Colonic mucosa (tissue), 4 donors: ENCODE measurements around the gene NECTIN2. TPM values are rescaled to one million over a fixed set of nuclear protein-coding genes. Genes with fewer than 3 reads are reported as not detected.

Experiments
- DNase-seq: peaks from one replicate; pipeline ENCODE4 v3.0.0-alpha.2; 2020
- H3K27ac ChIP-seq: fragments of 200-600 bp; one replicate; pipeline ENCODE4 v1.8.0; 2021
- H3K27me3 ChIP-seq: fragments of 200-600 bp; one replicate; pipeline ENCODE4 v1.8.0; 2021
- H3K36me3 ChIP-seq: fragments of 200-600 bp; one replicate; pipeline ENCODE4 v1.8.0; 2021
- H3K4me1 ChIP-seq: fragments of 200-600 bp; one replicate; pipeline ENCODE4 v1.8.0; 2021; ENCODE audit warnings: mild to moderate bottlenecking
- H3K4me3 ChIP-seq: fragments of 200-600 bp; one replicate; pipeline ENCODE4 v1.8.0; 2021
- H3K9ac ChIP-seq, 2 donors: one replicate each; pipeline ENCODE4 v1.7.0; 2013; ENCODE audit warnings: control low read depth in 2 of 2, low read depth in 2 of 2, low read length in 2 of 2
- H3K9me3 ChIP-seq: fragments of 200-600 bp; one replicate; pipeline ENCODE4 v1.8.0; 2021
- CTCF ChIP-seq: fragments of 200-600 bp; IDR thresholded peaks from one replicate; pipeline ENCODE4 v1.8.0; 2022; ENCODE audit warnings: antibody characterized with exemption, mild to moderate bottlenecking
- intact Hi-C: fragments of 100-400 bp; cut with DNase I; formaldehyde crosslinking; loops from one replicate; pipeline ENCODE4 v1.14.1; 2022
- total RNA-seq, 2 donors: library from RNA; stranded (reverse); fragmentation: NEBNext Ultra II Directional in 1 of 2; extraction: Animal tissue kit (Norgen Biotek cat#: 25700) in 1 of 2; gene quantifications; one replicate each; pipeline ENCODE4 v1.2.1, GENCODE V29; 2021
- donor health status: healthy.
- donor health status: DM: no; HTN: no; CAD: no.
- donor health status: DM: no; HTN: no; CAD: no.

Gene NECTIN2
- total RNA-seq, 2 donors from 2014 or later = 115 to 121 TPM

DNA sequence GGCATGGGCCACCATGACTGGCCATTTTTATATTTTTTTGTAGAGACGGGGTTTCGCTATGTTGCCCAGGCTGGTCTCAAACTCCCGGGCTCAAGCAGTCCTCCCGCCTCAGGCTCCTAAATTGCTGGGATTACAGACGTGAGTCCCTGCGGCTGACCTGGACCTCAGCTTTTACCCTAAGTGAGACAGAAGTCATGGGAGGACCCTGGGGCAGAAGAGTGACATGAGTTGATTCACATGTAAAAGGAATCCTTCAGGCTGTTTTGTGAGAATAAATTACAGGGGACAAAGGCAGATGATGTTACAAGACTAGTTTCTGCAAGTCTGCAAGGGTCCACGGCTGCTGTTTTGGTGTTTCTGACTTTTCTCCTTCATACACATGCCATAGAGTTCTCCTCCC lies 39.8 kb upstream of the NECTIN2 start:
- Histone ChIP-seq H3K27ac (no peak overlapping the region), H3K4me3 (no peak overlapping the region), H3K4me1 (peaks cover 10% of the 10 kb centered on the region), H3K27me3 (no peaks in the 10 kb centered on the region), H3K9ac (no peak overlapping the region), H3K9me3 (no peaks in the 10 kb centered on the region), H3K36me3 (no peaks in the 10 kb centered on the region)
- TF ChIP-seq CTCF = no peak
- intact Hi-C loops = no loop called here
- DNase-seq = no peak

DNA sequence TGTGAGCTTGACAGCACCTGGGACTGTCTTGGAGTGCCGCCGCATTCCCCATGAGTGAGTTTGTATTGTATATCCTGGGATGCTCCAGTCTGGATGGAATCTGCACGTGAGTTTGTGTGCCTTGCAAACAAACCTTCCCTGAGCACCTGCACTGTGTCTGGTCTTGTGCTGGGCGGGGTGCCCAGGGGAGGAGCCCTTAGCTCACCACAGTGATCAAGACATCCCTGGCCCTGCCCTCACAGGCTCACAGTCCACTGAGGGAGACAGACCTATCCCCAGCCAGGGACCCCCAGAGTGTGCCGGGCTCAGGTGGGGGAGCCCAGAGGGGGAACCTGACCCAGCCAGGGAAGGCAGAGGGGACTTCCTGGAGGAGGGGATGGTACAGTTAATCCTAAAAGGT lies 38.9 kb upstream of the NECTIN2 start:
- H3K9ac ChIP-seq = no peak overlapping the region
- no peak for TF ChIP-seq CTCF

GRCh38 chr19:44807652-44808462 lies 38.2 kb upstream of the NECTIN2 start:
- Histone ChIP-seq H3K27ac (no peak overlapping the region), H3K27me3 (no peaks in the 10 kb centered on the region), H3K4me1 (peaks cover 10% of the 10 kb centered on the region), H3K9ac (peak overlapping the region; percentile 43 to 58), H3K36me3 (no peaks in the 10 kb centered on the region), H3K9me3 (no peaks in the 10 kb centered on the region), H3K4me3 (no peak overlapping the region)
- intact Hi-C loops = no loop called here
- DNase-seq = peak; percentile 46
- peak; percentile 22 for TF ChIP-seq CTCF

More for the DNA sequence above, 38.9 kb upstream of the NECTIN2 start:
- Histone ChIP-seq H3K27me3 (no peaks in the 10 kb centered on the region), H3K36me3 (no peaks in the 10 kb centered on the region), H3K27ac (no peak overlapping the region), H3K4me3 (no peak overlapping the region), H3K9me3 (no peaks in the 10 kb centered on the region), H3K4me1 (peaks cover 10% of the 10 kb centered on the region)
- intact Hi-C loops = no loop called here
- DNase-seq = peak; percentile 80

DNA sequence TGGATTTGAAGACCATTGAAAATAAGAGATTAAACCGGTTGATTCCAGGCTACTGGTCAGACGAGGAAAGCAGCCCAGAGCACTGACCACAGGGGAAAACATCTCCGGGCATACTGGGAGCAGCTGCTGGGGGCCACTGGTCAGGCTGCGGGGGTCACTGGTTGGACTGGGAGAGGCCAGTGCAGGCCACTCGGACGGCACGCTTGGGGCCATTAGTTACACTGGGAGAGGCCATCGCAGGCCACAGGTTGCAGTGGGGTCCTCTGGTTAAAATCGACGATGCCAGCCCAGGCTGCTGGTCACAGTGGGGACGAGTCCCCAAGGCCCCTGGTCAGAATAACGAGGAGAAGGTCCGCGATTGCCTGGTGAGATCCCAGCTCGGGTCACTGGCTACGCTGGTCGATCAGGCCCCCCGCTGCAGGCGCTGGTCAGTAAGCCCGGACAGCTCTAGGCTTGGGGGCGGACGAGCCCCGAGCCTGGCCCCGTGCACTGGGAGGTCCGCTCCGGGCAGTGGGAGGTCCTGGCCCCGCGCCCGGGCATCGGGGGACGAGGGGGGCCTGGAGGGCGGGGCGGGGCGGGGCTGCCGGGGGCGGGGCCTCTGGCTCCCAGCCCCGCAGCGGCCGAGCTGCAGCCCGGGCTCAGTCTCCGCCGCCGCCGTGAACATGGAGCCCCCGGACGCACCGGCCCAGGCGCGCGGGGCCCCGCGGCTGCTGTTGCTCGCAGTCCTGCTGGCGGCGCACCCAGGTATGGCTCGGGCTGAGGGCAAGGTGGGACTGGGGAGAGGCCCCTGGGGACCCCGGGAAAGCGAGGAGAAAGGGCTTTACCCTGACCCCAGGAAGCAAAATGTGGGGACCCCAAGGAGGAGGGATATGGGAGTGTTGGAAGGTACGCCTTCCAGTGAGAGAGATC lies 37.4 kb upstream of the NECTIN2 start, which contains the start of gene BCAM:
TSS of gene BCAM (plus strand) at position 641 of the 909 bp plus-strand sequence. CDS start at position 663, 22 bp downstream.
- no peak within 1 kb of the TSS for H3K27ac ChIP-seq
- peak; percentile 68 for DNase-seq
- no peaks in the 10 kb centered on the region for H3K27me3 ChIP-seq
- H3K36me3 ChIP-seq = no peaks in the 10 kb centered on the region
- peak within 1 kb of the TSS; percentile 40 for H3K4me3 ChIP-seq
- intact Hi-C loops = no loop called here
- TF ChIP-seq CTCF = no peak
- peaks cover 10% of the 10 kb centered on the region for H3K4me1 ChIP-seq
- no peaks in the 10 kb centered on the region for H3K9me3 ChIP-seq
- H3K9ac ChIP-seq = peak within 1 kb of the TSS; percentile 63 to 69

- peak overlapping the region; percentile 40 for H3K4me3 ChIP-seq
- no peak overlapping the region for H3K27ac ChIP-seq
- no peaks in the 10 kb centered on the region for H3K27me3 ChIP-seq
- H3K36me3 ChIP-seq = no peaks in the 10 kb centered on the region
- H3K9ac ChIP-seq = peak overlapping the region; percentile 63 to 69
- no peaks in the 10 kb centered on the region for H3K9me3 ChIP-seq
- no peak for DNase-seq
- intact Hi-C loops = no loop called here
- H3K4me1 ChIP-seq = peaks cover 10% of the 10 kb centered on the region
- TF ChIP-seq CTCF = no peak
These were observed 36.4 kb upstream of the NECTIN2 start for GRCh38 chr19:44809577-44810233.
